ENCODE results near the gene PTPN7. TPM values are rescaled to one million over a fixed set of nuclear protein-coding genes. Genes with fewer than 3 reads are reported as not detected.
"Not testable (repeated sequence)": the region's sequence is repeated elsewhere in the genome, so short reads cannot be mapped to it uniquely, and the experiment has no call there.

Gene PTPN7
- total RNA-seq, 2 experiments from 2014 or later = 172 to 181 TPM

GRCh38 chr1:202184750-202185460 lies 24.5 kb upstream of the PTPN7 start:
- DNase-seq (peak; percentile 78), ATAC-seq (ENCODE audit: low read depth) (peak; percentile 50)
- no peaks in the 10 kb centered on the region for H3K9me3 Mint-ChIP-seq
- peaks cover 5% of the 10 kb centered on the region for H3K27me3 Mint-ChIP-seq
- H3K27ac Mint-ChIP-seq = no peak overlapping the region
- peaks cover 13% of the 10 kb centered on the region for H3K4me1 Mint-ChIP-seq
- H3K4me3 Mint-ChIP-seq = no peak overlapping the region
- POLR2A ChIA-PET = interaction anchor here (0.6 to 1.0 kb wide), 2 partner anchors 24 to 278 kb away, joined by 3 to 4 read pairs; partner anchors contain the start of gene PTPN7
- no peaks in the 10 kb centered on the region for H3K36me3 Mint-ChIP-seq

GRCh38 chr1:202182040-202182877 lies 21.9 kb upstream of the PTPN7 start:
- Mint-ChIP-seq H3K36me3 (no peaks in the 10 kb centered on the region), H3K4me3 (no peak overlapping the region), H3K27me3 (peaks cover 5% of the 10 kb centered on the region), H3K4me1 (peaks cover 12% of the 10 kb centered on the region), H3K9me3 (no peaks in the 10 kb centered on the region), H3K27ac (peak overlapping the region; percentile 59)
- POLR2A ChIA-PET = no interaction called here
- DNase-seq (no peak), ATAC-seq (ENCODE audit: low read depth) (no peak)

- Mint-ChIP-seq H3K27me3 (peaks cover 5% of the 10 kb centered on the region), H3K9me3 (no peaks in the 10 kb centered on the region), H3K4me3 (no peak overlapping the region), H3K4me1 (peaks cover 12% of the 10 kb centered on the region), H3K27ac (no peak overlapping the region), H3K36me3 (no peaks in the 10 kb centered on the region)
- ATAC-seq (ENCODE audit: low read depth) = no peak
- no peak for DNase-seq
- POLR2A ChIA-PET = no interaction called here
Measured at GRCh38 chr1:202181586-202181985, 21.2 kb upstream of the PTPN7 start.

GRCh38 chr1:202180751-202181139 lies 20.3 kb upstream of the PTPN7 start:
- H3K27ac Mint-ChIP-seq; H3K36me3 Mint-ChIP-seq; H3K4me3 Mint-ChIP-seq; H3K27me3 Mint-ChIP-seq; DNase-seq; POLR2A ChIA-PET; H3K9me3 Mint-ChIP-seq; ATAC-seq (ENCODE audit: low read depth): not testable (repeated sequence)
- peaks cover 12% of the 10 kb centered on the region for H3K4me1 Mint-ChIP-seq

GRCh38 chr1:202179828-202180750 lies 19.7 kb upstream of the PTPN7 start:
- Mint-ChIP-seq H3K27me3 (peaks cover 4% of the 10 kb centered on the region), H3K4me3 (no peak overlapping the region), H3K9me3 (no peaks in the 10 kb centered on the region), H3K27ac (no peak overlapping the region), H3K4me1 (peaks cover 12% of the 10 kb centered on the region), H3K36me3 (no peaks in the 10 kb centered on the region)
- ATAC-seq (ENCODE audit: low read depth) (no peak), DNase-seq (no peak)
- POLR2A ChIA-PET = interaction anchor here (0.8 kb wide), 2 partner anchors 18 to 20 kb away, joined by 3 read pairs; partner anchors contain the start of gene PTPN7

GRCh38 chr1:202176949-202177927 lies 16.8 kb upstream of the PTPN7 start:
- Mint-ChIP-seq H3K4me1 (no peaks in the 10 kb centered on the region), H3K27me3 (no peaks in the 10 kb centered on the region), H3K36me3 (no peaks in the 10 kb centered on the region), H3K4me3 (no peak overlapping the region), H3K27ac (no peak overlapping the region), H3K9me3 (no peaks in the 10 kb centered on the region)
- DNase-seq = no peak
- POLR2A ChIA-PET = no interaction called here
- no peak for ATAC-seq (ENCODE audit: low read depth)

- no peak for DNase-seq
- POLR2A ChIA-PET = interaction anchor here (0.8 to 1.9 kb wide), 2 partner anchors 9 to 11 kb away, joined by 3 to 6 read pairs; no protein-coding TSS in a partner anchor
- Mint-ChIP-seq H3K36me3 (no peaks in the 10 kb centered on the region), H3K4me1 (peaks cover 3% of the 10 kb centered on the region), H3K27me3 (no peaks in the 10 kb centered on the region), H3K9me3 (no peaks in the 10 kb centered on the region), H3K4me3 (no peak overlapping the region), H3K27ac (no peak overlapping the region)
- ATAC-seq (ENCODE audit: low read depth) = no peak
Measured at GRCh38 chr1:202173993-202174392, 13.6 kb upstream of the PTPN7 start.

GRCh38 chr1:202172015-202172355 lies 11.6 kb upstream of the PTPN7 start:
- Mint-ChIP-seq H3K36me3 (no peaks in the 10 kb centered on the region), H3K9me3 (no peaks in the 10 kb centered on the region), H3K4me1 (peaks cover 3% of the 10 kb centered on the region), H3K4me3 (no peak overlapping the region), H3K27ac (no peak overlapping the region), H3K27me3 (no peaks in the 10 kb centered on the region)
- POLR2A ChIA-PET = interaction anchor here (2.5 kb wide), 1 partner anchor 12 kb away, joined by 10 read pairs; the partner anchor contains the start of gene PTPN7
- peak; percentile 55 for ATAC-seq (ENCODE audit: low read depth)
- DNase-seq = no peak

GRCh38 chr1:202171292-202172014 lies 11.1 kb upstream of the PTPN7 start:
- no peak for DNase-seq
- ATAC-seq (ENCODE audit: low read depth) = peak; percentile 37
- Mint-ChIP-seq H3K4me1 (peaks cover 7% of the 10 kb centered on the region), H3K27ac (no peak overlapping the region), H3K36me3 (no peaks in the 10 kb centered on the region), H3K9me3 (no peaks in the 10 kb centered on the region), H3K27me3 (no peaks in the 10 kb centered on the region), H3K4me3 (no peak overlapping the region)
- POLR2A ChIA-PET = interaction anchor here (2.5 kb wide), 1 partner anchor 11 kb away, joined by 10 read pairs; the partner anchor contains the start of gene PTPN7

GRCh38 chr1:202170726-202171125 lies 10.3 kb upstream of the PTPN7 start:
- Mint-ChIP-seq H3K4me3 (no peak overlapping the region), H3K27ac (no peak overlapping the region), H3K4me1 (peaks cover 10% of the 10 kb centered on the region), H3K9me3 (no peaks in the 10 kb centered on the region), H3K27me3 (no peaks in the 10 kb centered on the region), H3K36me3 (no peaks in the 10 kb centered on the region)
- DNase-seq (no peak), ATAC-seq (ENCODE audit: low read depth) (peak; percentile 48)
- POLR2A ChIA-PET = interaction anchor here (0.8 to 2.5 kb wide), 3 partner anchors 10 to 25 kb away, joined by 4 to 10 read pairs (median 4); partner anchors contain the start of gene PTPN7

- no peak for DNase-seq
- no peak for ATAC-seq (ENCODE audit: low read depth)
- POLR2A ChIA-PET = interaction anchor here (1.7 kb wide), 1 partner anchor 9 kb away, joined by 4 read pairs; the partner anchor contains the start of gene PTPN7
- Mint-ChIP-seq H3K4me1 (peaks cover 26% of the 10 kb centered on the region), H3K9me3 (no peaks in the 10 kb centered on the region), H3K36me3 (peaks cover 1% of the 10 kb centered on the region), H3K27me3 (no peaks in the 10 kb centered on the region), H3K27ac (no peak overlapping the region), H3K4me3 (no peak overlapping the region)
Measured at GRCh38 chr1:202168861-202169260, 8.5 kb upstream of the PTPN7 start.

Data from activated naive CD8-positive, alpha-beta T cell treated with anti-CD3 and anti-CD28 coated beads, Interleukin-2, amount 10 ng/mL, durations not matched to agents 7 days and 5 days (primary cell).